Measurements from ENCODE around the gene CDKL5.

The CDKL5 gene

DNA sequence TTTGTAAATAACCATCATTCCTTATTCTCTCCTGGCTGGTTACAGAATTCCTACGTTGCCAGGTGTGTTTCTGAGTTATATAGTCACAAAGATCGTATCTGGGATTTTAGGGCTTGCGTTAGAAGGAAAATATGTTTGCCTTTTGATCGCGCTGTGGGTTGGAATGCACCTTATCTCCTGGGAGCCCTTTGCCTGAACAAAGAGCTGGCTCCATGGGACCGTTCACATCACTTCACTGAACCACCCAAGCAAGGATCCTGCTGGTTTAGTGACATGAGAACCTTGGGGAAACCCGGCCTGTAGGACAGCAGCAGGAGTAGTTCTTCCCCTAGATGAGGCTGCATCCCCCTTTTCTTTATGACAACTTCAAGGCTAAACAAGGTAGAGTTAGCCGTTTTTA lies 194.9 kb downstream of the CDKL5 start:
- TF ChIP-seq ELF4 (IDR thresholded peaks at IDR 0.05) (no peak), CTBP1 (IDR thresholded peaks at IDR 0.05; ENCODE audit: borderline replicate concordance) (no peak), LEF1 (IDR thresholded peaks at IDR 0.05; ENCODE audit: borderline replicate concordance) (no peak), TARDBP (IDR thresholded peaks at IDR 0.05) (no peak), NFRKB (IDR thresholded peaks at IDR 0.05) (no peak), HDGF (IDR thresholded peaks at IDR 0.05; ENCODE audit: borderline replicate concordance) (no peak), ZNF384 (IDR thresholded peaks at IDR 0.05) (no peak), FOXM1 (IDR thresholded peaks at IDR 0.05; ENCODE audit: borderline replicate concordance) (no peak), BHLHE40 (IDR thresholded peaks at IDR 0.05; ENCODE audit: borderline replicate concordance) (no peak), SP1 (IDR thresholded peaks at IDR 0.05) (no peak), FOXK2 (IDR thresholded peaks at IDR 0.05) (no peak), FOXA1 (IDR thresholded peaks at IDR 0.05) (no peak), ARNT (IDR thresholded peaks at IDR 0.05) (no peak), L3MBTL2 (conservative IDR thresholded peaks at IDR 0.05) (no peak), SUZ12 (IDR thresholded peaks at IDR 0.05) (no peak)
- TF ChIP-seq, protein P1, sequence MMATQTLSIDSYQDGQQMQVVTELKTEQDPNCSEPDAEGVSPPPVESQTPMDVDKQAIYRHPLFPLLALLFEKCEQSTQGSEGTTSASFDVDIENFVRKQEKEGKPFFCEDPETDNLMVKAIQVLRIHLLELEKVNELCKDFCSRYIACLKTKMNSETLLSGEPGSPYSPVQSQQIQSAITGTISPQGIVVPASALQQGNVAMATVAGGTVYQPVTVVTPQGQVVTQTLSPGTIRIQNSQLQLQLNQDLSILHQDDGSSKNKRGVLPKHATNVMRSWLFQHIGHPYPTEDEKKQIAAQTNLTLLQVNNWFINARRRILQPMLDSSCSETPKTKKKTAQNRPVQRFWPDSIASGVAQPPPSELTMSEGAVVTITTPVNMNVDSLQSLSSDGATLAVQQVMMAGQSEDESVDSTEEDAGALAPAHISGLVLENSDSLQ (IDR thresholded peaks at IDR 0.05), result no peak
- DNase-seq (ENCODE audit: extremely low spot score), result no peak
- ChIA-PET CTCF (no interaction called here), POLR2A (no interaction called here)

DNA sequence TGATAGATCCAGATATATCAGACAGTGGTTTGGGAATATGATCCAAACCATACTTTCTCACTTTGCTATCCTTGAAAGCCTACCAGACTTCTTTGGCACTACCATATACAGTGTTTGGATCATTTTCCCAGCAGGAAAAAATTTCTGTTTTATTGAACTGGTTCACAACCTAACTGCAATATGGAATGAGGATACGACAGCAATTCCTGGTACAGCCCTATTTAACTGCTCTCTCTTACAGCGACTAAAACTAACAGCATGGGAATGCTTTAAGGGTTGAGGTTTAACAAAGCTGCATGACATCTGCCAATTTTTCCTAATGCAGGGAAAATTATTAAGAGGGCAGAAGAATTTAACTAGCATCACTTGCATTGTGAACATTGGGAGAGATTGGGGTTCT lies 199.2 kb downstream of the CDKL5 start:
- TF ChIP-seq BHLHE40 (IDR thresholded peaks at IDR 0.05; ENCODE audit: borderline replicate concordance) (no peak), FOXK2 (IDR thresholded peaks at IDR 0.05) (no peak), ARNT (IDR thresholded peaks at IDR 0.05) (no peak), SUZ12 (IDR thresholded peaks at IDR 0.05) (no peak), ELF4 (IDR thresholded peaks at IDR 0.05) (no peak), ZNF384 (IDR thresholded peaks at IDR 0.05) (no peak), FOXA1 (IDR thresholded peaks at IDR 0.05) (no peak), NFRKB (IDR thresholded peaks at IDR 0.05) (no peak), TARDBP (IDR thresholded peaks at IDR 0.05) (no peak), HDGF (IDR thresholded peaks at IDR 0.05; ENCODE audit: borderline replicate concordance) (no peak), CTBP1 (IDR thresholded peaks at IDR 0.05; ENCODE audit: borderline replicate concordance) (no peak), L3MBTL2 (conservative IDR thresholded peaks at IDR 0.05) (no peak), LEF1 (IDR thresholded peaks at IDR 0.05; ENCODE audit: borderline replicate concordance) (no peak), FOXM1 (IDR thresholded peaks at IDR 0.05; ENCODE audit: borderline replicate concordance) (no peak), SP1 (IDR thresholded peaks at IDR 0.05) (no peak)
- TF ChIP-seq, protein P1 (IDR thresholded peaks at IDR 0.05), result no peak
- ChIA-PET CTCF (no interaction called here), POLR2A (no interaction called here)
- DNase-seq (ENCODE audit: extremely low spot score), result no peak

DNA sequence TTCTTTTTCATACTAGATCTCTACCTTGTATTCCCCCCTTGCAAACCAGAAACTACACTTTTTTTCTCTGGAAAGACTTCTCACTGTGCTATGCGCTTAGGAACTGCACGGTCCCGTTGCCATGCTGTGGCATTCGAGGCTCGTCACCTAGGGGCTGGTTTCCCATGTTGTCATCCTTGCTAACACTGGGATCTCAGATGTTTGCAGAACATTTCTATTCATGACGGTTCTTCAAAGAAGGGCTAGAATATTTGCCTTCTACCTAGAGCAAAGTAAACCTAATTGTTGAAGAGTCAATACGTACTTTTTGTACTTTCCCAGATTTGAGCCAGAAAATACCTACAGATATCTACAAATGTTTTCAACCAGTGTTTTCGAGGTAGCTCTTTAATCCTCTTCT lies 205.5 kb downstream of the CDKL5 start:
- TF ChIP-seq BHLHE40 (IDR thresholded peaks at IDR 0.05; ENCODE audit: borderline replicate concordance) (no peak), FOXK2 (IDR thresholded peaks at IDR 0.05) (no peak), CTBP1 (IDR thresholded peaks at IDR 0.05; ENCODE audit: borderline replicate concordance) (no peak), FOXM1 (IDR thresholded peaks at IDR 0.05; ENCODE audit: borderline replicate concordance) (no peak), TARDBP (IDR thresholded peaks at IDR 0.05) (no peak), FOXA1 (IDR thresholded peaks at IDR 0.05) (no peak)
- TF ChIP-seq, protein P1 (IDR thresholded peaks at IDR 0.05), result no peak
- CTCF ChIA-PET, result no interaction called here
- DNase-seq (ENCODE audit: extremely low spot score), result no peak
- POLR2A ChIA-PET, result no interaction called here

DNA sequence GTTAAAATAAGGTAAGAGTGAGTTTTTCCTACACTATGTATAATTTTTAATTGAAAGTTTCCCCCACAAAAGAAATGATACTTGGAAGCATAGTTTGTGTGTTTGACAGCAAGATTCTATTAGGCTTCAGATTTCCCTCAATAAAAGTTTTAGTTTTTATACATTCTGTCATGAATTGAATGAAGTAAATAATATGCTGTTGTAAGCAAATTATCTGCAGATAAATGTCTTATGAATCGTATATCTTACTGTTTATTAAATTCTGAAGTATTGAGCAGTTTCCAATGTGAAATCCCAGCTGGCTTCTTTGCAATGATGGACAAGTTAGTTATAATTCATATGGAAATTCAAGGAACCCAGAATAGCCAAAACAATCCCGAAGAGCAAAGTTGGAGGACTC lies 213.0 kb downstream of the CDKL5 start:
- ChIA-PET POLR2A (no interaction called here), CTCF (no interaction called here)
- TF ChIP-seq TARDBP (IDR thresholded peaks at IDR 0.05) (no peak), SP1 (IDR thresholded peaks at IDR 0.05) (no peak), FOXA1 (IDR thresholded peaks at IDR 0.05) (no peak), LEF1 (IDR thresholded peaks at IDR 0.05; ENCODE audit: borderline replicate concordance) (no peak), SUZ12 (IDR thresholded peaks at IDR 0.05) (no peak), CTBP1 (IDR thresholded peaks at IDR 0.05; ENCODE audit: borderline replicate concordance) (no peak), BHLHE40 (IDR thresholded peaks at IDR 0.05; ENCODE audit: borderline replicate concordance) (no peak), HDGF (IDR thresholded peaks at IDR 0.05; ENCODE audit: borderline replicate concordance) (no peak), FOXK2 (IDR thresholded peaks at IDR 0.05) (no peak), ARNT (IDR thresholded peaks at IDR 0.05) (no peak), ELF4 (IDR thresholded peaks at IDR 0.05) (no peak)
- TF ChIP-seq, protein P1 (IDR thresholded peaks at IDR 0.05), result no peak
- no peak for DNase-seq (ENCODE audit: extremely low spot score)

DNA sequence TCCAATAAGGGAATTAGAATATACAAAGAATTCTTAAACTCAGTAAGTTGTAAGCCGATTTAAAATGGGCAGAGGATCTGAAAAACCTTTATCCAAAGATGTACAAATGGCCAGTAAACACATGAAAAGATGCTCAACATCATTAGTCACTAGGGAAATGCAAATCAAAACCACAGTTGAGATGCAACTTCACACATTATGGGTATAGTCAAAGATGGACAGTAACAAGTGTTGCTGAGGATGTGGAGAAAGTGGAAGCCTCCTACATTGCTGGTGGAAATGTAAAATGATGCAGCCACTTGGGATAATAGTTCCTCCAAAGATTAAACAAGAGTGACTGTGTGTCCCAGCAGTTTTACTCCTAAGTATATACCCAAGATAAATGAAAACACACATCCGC lies 213.9 kb downstream of the CDKL5 start:
- ChIA-PET CTCF (no interaction called here), POLR2A (no interaction called here)
- no peak for DNase-seq (ENCODE audit: extremely low spot score)
- TF ChIP-seq ARNT (IDR thresholded peaks at IDR 0.05) (no peak), ELF4 (IDR thresholded peaks at IDR 0.05) (no peak), BHLHE40 (IDR thresholded peaks at IDR 0.05; ENCODE audit: borderline replicate concordance) (no peak), CTBP1 (IDR thresholded peaks at IDR 0.05; ENCODE audit: borderline replicate concordance) (no peak), HDGF (IDR thresholded peaks at IDR 0.05; ENCODE audit: borderline replicate concordance) (no peak), SP1 (IDR thresholded peaks at IDR 0.05) (no peak), FOXK2 (IDR thresholded peaks at IDR 0.05) (no peak), LEF1 (IDR thresholded peaks at IDR 0.05; ENCODE audit: borderline replicate concordance) (no peak), TARDBP (IDR thresholded peaks at IDR 0.05) (no peak), L3MBTL2 (conservative IDR thresholded peaks at IDR 0.05) (no peak)
- TF ChIP-seq, protein P1 (IDR thresholded peaks at IDR 0.05), result no peak
